GM12892 (cell line): ENCODE measurements around the gene PRKAR1B.

Experiments
- POLR2A ChIP-seq: IDR thresholded peaks from 2 replicates; pipeline ENCODE4 v1.6.1; 2011; ENCODE audit warnings: low read depth, low read length, control low read depth
- POLR2AphosphoS5 ChIP-seq: IDR thresholded peaks from 2 replicates; pipeline ENCODE4 v1.6.1; 2011; ENCODE audit warnings: low read depth, low read length, control low read depth

DNA sequence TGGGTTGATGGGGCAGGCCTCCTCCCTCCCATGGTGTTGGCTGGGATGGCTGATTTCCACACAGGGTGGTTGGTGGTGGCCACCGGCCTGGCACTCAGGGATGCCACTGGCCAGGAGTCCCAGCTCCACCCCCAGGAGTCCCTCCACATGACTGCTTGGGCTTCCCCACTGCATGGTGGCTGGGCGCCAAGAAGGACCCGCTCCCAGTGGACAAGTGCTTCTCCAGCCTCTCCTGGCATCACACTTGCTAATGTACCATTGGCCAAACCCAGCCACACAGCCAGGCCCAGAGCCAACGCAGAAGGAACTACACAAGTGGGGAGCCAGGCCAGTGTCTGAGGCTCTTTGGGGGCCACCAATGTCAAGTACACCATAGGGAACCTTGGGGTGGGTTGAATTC lies 74.2 kb downstream of the PRKAR1B start:
- TF ChIP-seq POLR2A (no peak), POLR2AphosphoS5 (no peak)
